Left renal pelvis (tissue), 4 donors: ENCODE measurements around the gene HTR1E. TPM values are rescaled to one million over a fixed set of nuclear protein-coding genes. Genes with fewer than 3 reads are reported as not detected.
"Not testable (repeated sequence)": the region's sequence is repeated elsewhere in the genome, so short reads cannot be mapped to it uniquely, and the experiment has no call there.

Source experiments
- DNase-seq, 4 donors: peaks; one replicate each; pipeline ENCODE4 v3.0.0-alpha.2; 2013; ENCODE audit warnings: low read depth in 4 of 4, low spot score in 3 of 4
- polyA plus RNA-seq, 4 donors: library from polyadenylated mRNA; unstranded; fragments of 120-200 nt; gene quantifications; one replicate each; pipeline ENCODE4 v1.2.1, GENCODE V29; 2013; ENCODE audit not compliant: insufficient read length in 4 of 4

Gene HTR1E, protein sequence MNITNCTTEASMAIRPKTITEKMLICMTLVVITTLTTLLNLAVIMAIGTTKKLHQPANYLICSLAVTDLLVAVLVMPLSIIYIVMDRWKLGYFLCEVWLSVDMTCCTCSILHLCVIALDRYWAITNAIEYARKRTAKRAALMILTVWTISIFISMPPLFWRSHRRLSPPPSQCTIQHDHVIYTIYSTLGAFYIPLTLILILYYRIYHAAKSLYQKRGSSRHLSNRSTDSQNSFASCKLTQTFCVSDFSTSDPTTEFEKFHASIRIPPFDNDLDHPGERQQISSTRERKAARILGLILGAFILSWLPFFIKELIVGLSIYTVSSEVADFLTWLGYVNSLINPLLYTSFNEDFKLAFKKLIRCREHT
- polyA plus RNA-seq = 1 to 10 TPM in 1 of 4 donors, under 1 TPM in 3; 0.58 to 4.1 (median 0.81) TPM

DNA sequence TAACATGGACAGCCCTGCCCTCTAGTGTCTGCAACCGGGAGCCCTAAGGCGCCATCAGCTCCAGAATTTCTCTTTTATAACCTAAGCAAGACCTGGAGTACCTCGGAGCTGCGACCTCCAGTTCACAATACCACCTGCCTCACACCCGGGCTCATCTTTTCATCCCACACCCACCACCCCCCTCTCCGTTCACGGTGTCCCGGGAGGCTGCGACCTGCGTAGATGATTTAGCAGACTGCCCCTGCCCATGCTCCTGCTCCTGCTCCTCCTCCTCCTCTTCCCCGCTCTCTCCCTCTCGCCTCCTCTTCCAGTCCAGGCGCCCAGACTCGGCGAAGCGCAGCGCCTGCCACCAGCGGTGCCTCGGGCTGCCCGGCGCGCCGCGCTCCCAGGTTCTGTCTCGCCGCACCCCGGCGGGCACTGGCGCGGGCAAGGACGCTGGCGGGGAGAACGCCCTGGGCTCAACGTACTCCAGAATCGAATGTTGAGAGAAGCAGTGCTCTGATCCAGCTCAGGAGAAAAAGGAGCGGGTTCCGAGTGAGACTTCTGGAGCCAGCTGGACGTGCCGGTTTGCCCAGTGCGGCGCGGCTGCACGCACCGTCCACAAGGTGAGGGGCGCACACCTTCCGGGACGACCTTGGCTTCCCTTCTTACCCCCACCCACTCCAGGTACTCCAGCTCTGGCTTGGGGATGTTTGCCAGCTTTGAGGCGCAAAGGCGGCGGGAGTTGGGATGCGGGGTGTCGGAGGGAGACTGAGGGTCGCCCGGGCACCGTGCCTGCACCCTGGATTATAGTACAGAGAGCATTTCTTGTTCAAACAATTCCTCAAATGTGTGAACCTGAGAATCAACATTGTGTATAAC lies at the start of gene HTR1E:
Gene HTR1E, plus strand, starts transcription at position 310 of the 861 bp plus-strand sequence. CDS start 77,807 bp downstream, outside the sequence.
- peak in 3 of 4 donors; percentile 33 to 50 (median 43) for DNase-seq

DNA sequence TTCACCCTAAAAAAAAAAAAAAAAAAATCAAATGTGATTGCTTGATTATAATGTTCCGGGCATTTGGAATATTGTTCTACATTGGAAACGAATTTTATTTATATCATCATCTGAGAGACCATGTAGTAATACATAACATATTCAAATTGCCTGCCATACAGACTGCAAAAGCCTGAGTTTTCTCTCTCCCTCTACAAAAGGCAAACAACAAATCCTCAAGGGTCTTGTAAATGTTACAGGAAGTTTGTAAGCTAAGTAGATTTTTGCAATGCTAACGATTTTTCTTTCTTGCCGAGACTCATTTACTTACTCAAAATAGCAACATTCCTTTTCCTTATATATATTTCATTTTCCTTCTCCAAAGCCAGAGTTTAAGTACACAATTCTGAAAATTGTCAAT lies 49.0 kb upstream of the HTR1E start:
- no peak for DNase-seq

DNA sequence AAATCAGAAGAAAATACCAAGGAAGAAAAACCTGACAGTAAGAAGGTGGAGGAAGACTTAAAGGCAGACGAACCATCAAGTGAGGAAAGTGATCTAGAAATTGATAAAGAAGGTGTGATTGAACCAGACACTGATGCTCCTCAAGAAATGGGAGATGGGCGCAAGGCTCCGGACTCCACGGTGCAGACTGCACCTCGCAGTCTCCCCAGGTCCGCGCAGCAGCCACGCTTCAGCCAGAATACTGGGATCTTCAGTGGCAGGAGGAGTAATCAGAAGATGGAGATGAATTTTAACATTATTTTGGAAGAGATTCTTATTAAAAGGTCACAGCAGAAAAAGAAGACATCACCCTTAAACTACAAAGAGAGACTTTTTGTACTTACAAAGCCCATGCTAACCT lies 40.1 kb upstream of the HTR1E start:
- not testable (repeated sequence) for DNase-seq

DNA sequence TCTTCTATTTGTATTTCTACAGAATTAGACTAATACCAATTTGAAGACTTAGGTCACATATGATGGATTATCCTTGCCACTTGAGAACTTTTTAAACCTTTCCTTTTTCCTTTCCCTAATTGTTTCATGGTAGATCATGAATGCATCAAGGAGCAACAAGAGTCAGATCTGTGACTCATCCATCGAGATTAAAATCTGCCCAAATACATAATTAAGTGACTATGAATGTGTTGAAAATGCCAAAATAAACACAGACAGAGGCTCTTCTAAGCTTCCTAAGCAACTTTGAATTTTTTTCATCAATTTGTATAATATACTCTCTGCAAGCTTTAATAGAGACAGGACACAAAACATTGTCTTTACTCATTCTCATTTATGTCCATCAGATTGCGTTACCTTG lies 23.5 kb upstream of the HTR1E start:
- DNase-seq = no peak

DNA sequence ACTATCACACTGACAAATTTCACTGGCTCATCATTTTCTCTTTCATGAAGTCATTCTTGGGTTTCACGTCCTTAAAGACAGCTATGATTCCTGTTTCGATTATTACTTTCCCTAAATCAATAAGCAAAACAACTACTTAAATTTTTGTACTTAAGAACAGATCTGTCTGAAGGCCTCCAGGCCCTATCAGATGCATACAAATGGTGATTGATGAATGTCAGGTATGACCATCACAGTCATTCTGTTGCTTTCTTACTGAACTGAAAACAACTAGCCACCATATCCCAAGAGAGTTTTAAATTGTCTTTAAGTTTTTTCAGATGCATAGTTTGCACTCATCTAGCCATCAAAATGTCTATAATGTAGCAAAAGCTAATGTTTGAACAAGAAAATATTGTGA lies 20.9 kb upstream of the HTR1E start:
- no peak for DNase-seq

DNA sequence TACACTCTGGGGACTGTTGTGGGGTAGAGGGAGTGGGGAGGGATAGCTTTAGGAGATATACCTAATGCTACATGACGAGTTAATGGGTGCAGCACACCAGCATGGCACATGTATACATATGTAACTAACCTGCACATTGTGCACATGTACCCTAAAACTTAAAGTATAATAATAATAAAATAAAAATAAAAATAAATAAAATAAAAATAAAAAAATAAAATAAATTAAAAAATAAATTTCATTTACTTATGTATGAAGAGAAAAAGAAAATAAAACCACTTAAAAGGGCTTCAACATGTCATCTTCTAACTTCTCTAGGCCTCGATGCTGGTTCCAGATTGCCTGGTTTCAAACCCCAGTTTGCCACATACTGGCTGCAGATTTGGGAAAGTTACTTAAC lies 10.2 kb upstream of the HTR1E start:
- not testable (repeated sequence) for DNase-seq

GRCh38 chr6:86927859-86928258 lies 9.5 kb upstream of the HTR1E start:
- not testable (repeated sequence) for DNase-seq

DNA sequence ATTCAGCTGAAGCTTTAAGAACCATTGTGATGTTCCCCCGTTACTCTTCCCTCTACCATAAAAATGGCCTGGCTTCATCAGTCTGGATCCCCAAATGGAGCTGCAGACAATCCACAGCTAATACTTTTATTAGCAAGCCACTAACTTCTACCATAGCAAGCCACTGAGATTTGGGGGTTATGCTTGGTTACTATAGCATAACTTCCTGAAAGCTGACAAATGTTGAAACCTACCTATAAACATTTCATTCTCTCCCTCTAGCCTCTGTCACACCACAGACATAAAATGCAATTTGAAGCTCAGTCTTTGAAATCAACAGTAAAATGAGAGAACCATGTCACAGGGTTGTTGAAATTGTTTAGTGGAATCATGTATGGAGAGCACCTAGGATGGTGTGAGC lies 3.0 kb upstream of the HTR1E start:
- DNase-seq = no peak

DNA sequence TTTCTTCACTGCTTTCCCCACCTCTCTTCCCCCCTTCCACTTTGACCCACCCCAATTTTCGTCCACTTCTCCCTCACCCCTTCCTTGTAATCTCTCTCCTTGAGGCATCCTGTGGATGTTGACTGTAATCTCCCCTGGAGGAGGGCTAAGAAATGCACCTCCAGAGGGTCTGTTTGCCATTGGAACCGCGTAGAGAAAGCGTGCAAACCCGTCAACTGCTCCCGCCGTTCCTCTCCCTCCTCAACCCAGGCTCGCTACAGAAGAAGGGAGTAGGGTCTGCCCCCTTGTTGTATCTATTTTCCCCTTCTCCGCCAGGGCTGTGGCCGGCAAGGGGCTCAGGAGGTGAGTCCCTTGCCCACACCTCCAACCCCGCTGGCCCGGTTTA lies 502 bp upstream of the HTR1E start:
- DNase-seq = no peak

- DNase-seq = no peak
These were observed 1.5 kb downstream of the HTR1E start for GRCh38 chr6:86938814-86939213.

DNA sequence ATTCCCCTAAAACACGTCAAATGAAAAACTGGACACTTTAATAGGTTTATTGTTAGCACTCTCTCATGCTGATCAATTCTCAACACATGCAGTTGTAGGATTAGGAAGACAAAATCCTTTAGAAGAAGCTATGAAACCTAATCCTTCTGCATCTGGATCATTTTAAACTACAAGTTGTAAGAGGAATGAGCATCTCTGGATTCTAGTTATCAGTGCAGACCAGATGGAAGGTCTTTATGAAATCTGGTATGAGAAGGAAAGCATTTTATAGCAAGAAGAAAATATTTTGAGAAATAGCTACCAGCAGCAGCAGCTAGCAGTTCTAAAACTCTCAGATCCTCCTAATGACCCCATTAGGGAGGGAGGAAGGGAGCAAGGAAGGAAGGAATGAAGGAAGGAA lies 4.1 kb downstream of the HTR1E start:
- DNase-seq = no peak

DNA sequence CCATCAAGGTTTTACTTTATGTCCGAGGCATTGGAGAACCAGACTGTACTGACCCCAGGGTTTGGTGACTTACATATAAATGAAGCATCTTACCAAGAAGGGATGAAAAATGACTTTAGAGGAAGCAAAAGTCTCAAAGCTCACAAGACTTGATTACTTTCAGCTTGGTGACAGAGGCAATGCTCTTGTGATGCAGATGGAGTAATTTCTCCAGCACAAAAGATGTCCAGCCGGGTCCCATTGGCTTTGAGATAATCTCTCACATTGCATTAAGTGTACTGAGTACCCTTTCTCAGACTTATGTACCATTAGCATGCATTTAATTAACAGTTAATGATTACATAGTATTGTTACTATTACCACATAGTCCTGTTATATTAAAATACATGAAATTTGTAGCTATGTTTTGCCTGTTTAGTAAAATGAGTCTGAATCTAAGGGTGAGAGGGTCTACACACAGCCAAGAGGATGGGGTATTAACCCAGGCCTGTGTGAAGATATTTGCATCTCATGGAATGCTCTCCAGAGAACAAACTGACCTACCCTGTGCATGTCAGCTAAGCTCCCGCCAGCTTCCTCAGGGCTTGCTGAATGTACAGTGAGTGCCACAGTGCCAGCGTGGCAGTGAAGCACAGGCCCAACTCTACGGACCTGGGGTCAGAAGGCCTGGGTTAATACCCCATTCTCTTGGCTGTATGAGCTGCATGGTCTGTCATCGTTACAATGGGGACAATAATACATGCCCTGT lies 5.6 kb downstream of the HTR1E start:
- no peak for DNase-seq

DNA sequence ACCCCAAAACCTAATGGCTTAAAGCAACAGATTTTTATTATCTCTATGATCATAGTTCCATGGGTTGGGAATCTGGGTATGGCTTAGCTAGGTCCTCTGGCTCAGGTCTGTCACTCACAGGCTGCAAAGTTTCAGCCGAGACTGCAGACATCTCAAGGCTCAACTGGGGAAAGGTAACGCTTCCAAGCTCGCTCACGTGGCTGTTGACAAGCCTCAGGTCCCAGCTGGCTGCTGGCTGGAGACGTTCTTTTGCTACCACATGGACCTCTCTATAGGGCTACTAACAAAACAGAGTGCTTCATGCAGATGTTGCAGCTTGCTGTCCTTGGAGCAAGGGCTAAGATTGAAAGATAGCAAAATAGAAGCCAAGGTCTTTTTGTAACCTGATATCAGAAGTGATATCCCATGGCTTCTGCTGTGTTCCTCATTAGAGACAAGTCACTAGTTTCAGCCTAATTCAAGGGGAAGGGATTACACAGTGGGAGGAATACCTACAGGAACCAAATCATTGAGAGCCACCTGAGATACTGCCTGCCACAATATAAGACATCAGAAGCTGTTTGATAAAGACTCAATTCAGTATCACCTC lies 6.6 kb downstream of the HTR1E start:
- DNase-seq = no peak

DNA sequence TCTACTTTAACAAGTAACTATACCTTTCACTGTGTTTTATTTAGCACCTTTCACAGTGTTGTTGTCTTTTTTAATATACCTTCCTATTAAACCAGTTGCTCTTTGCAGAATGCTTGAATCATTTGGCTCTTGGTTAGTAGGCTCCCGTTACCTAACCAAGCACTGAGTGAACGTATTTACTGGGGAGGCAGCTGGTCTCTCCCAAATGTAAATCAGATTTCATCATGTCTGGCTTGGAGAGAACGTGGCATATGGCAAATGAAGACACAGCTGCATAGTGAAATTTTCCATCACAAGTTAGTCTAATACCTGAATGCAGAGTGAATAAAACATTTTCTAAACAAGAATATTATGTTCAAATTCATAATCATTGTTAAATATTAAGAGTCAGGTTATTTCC lies 12.4 kb downstream of the HTR1E start:
- DNase-seq = no peak

GRCh38 chr6:86952991-86953390 lies 15.7 kb downstream of the HTR1E start:
- DNase-seq = no peak

DNA sequence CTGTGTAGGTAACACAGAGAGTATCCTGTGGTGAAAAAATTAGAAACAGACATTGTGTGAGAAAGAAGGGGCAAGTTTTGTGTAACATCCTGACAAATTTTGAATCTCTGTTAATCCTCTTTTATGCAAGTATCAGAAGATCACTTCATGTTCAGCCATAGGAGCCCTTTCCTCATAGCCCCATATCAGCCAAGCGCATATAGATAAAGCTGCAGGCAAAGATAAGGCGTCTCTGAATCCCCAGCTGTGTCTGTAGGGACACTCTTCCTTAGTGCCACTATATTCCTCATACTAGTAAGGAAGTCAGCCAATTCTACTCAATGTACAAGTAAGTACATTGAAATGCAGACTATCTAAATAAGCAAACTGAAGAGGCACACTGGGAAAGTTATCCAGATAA lies 22.3 kb downstream of the HTR1E start:
- DNase-seq = no peak

DNA sequence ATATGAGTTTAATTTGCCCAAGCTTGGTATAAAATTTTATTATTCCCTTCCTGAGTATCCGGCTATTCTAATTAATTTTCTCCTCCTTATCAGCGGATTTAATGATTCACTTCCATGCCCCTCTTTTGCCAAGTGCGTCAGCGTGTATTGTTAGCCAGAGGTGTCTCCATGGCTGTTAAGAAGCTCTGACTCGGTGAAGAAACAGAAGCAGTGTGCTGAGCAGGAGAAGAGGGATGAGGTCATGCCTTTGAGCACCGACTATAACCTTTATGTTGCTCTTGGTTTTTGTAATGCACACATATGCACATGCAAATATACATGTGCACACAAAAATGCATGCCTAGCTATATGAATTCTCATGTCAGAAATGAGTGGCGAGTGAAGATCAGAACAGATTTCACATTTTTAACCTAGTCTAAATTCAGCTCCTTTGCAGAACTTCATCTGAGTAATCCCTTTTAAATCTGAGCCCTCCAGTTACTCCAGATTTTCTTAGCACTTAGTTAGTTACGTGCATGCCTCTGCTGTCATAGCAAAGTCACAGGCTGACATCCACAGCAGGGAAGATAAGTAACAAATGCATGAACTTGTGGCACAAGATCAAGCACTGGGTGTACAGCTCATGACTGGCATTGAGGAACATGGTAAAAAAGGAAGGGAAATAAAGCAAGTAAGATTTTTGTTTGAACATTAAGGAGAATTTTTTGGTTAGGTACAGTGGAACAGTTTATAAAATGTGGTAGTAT lies 24.3 kb downstream of the HTR1E start:
- no peak for DNase-seq

DNA sequence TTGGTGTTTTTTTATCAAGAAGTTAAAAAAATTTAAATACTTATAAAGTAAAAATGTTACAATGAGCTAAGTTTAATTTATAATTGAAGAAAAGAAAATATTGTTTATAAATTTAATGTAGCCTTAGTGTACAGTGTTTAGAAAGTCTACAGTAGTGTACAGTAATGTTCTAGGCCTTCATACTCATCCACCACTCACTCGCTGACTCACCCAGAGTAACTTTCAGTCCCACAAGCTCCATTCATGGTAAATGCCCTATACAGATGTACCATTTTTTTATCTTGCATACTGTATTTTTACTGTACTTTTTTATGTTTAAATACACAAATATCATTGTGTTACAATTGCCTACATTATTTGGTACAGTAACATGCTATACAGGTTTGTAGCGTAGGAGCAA lies 26.0 kb downstream of the HTR1E start:
- DNase-seq = no peak

DNA sequence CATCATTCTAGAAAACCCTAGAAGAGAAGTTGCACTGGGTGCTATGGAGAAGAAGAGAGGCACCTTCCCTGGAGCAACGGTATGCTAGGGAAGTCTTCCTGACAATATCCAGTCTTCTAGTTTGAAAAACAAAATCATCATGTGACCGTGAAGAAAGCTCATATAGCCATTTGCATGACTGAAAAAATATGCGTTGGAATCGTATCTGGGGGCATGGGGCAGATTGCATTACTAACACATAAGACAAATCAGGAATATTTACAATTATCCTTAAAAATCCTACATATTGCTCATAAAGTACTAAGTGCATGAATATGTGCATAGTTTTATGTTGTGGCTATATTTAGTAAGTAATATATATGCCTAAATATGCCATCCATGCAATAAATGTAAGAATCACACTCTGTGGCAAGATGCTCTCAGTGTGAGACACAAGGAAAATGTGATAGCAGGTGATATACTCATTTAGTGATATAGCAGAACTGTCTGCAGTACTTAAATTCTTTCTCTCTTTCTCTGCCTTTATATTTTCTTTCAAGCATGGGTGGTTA lies 26.8 kb downstream of the HTR1E start:
- no peak for DNase-seq

GRCh38 chr6:86966271-86966670 lies 28.9 kb downstream of the HTR1E start:
- no peak for DNase-seq
